A549 treated with CORT108297 at 1 μM for 4 hours (cell line): Measurements from ENCODE around the gene TXNIP. TPM values are rescaled to one million over a fixed set of nuclear protein-coding genes. Genes with fewer than 3 reads are reported as not detected.

Experiments
- total RNA-seq: library from RNA; stranded (reverse); fragments of 200-300 nt; extraction: Qiagen RNA extraction; gene quantifications from 5 replicates; pipeline ENCODE4 v1.2.3, GENCODE V29; 2022

Gene TXNIP
- total RNA-seq, result 0.08 to 0.30 TPM (median 0.15 TPM) in 5 replicates

GRCh38 chr1:145996433-145997015 is at the start of gene TXNIP:
Gene TXNIP (minus strand): TSS chr1:145996579. CDS start chr1:145996266, 313 bp downstream.

GRCh38 chr1:146021622-146022402 is 25.4 kb upstream of the TXNIP start, which contains the start of gene HJV:
Gene HJV (minus strand): TSS chr1:146021735. CDS start chr1:146020231, 1,504 bp downstream.

GRCh38 chr1:145964328-145965118 is 31.9 kb downstream of the TXNIP start, which contains the start of the genes ANKRD34A and POLR3GL:
Gene ANKRD34A (minus strand): TSS chr1:145964575. CDS start chr1:145961759, 2,816 bp downstream.
Gene POLR3GL (plus strand): TSS chr1:145964690. CDS start chr1:145974866, 10,176 bp downstream.

GRCh38 chr1:145957443-145958319 is 38.7 kb downstream of the TXNIP start, which contains the start of gene LIX1L:
Gene LIX1L (minus strand): TSS chr1:145958017. CDS start chr1:145957927, 90 bp downstream.

Other genes starting within 250 kb of the TXNIP start
- gene RNF115, start 172.5 kb downstream of the TXNIP start, total RNA-seq, result 9.8 to 11.3 TPM (median 10.7 TPM) in 5 replicates
- gene POLR3C, start 172.4 kb downstream of the TXNIP start, total RNA-seq, result 32.7 to 37.1 TPM (median 34.8 TPM) in 5 replicates
- 5.5 to 6.8 TPM (median 6.2 TPM) in 5 replicates for gene NUDT17, start 150.9 kb downstream of the TXNIP start, total RNA-seq
- 24.2 to 34.2 TPM (median 29.6 TPM) in 5 replicates for gene PIAS3, start 137.5 kb downstream of the TXNIP start, total RNA-seq
- gene ANKRD35, start 110.7 kb downstream of the TXNIP start, total RNA-seq, result not detected in 5 replicates
- 0.34 to 0.70 TPM (median 0.58 TPM) in 5 replicates for gene ITGA10, start 86.5 kb downstream of the TXNIP start, total RNA-seq
- 23.1 to 28.9 TPM (median 27.6 TPM) in 5 replicates for gene PEX11B, start 77.9 kb downstream of the TXNIP start, total RNA-seq
- 191 to 243 TPM (median 201 TPM) in 5 replicates for gene RBM8A, start 69.1 kb downstream of the TXNIP start, total RNA-seq
- 8.6 to 11.1 TPM (median 9.3 TPM) in 5 replicates for gene LIX1L, start 38.6 kb downstream of the TXNIP start, total RNA-seq
- gene ANKRD34A, start 32.0 kb downstream of the TXNIP start, total RNA-seq, result 0.10 to 0.23 TPM (median 0.16 TPM) in 5 replicates
- gene POLR3GL, start 31.9 kb downstream of the TXNIP start, total RNA-seq, result 9.2 to 11.6 TPM (median 10.5 TPM) in 5 replicates
- gene HJV, start 25.2 kb upstream of the TXNIP start, total RNA-seq, result not detected in 5 replicates
- 0.46 to 0.75 TPM (median 0.57 TPM) in 5 replicates for gene NBPF10, start 148.2 kb upstream of the TXNIP start, total RNA-seq
- gene NOTCH2NLA, start 232.4 kb upstream of the TXNIP start, total RNA-seq, result 12.5 to 16.5 TPM (median 15.8 TPM) in 5 replicates